Measurements from ENCODE around the gene CTRB2. TPM values are rescaled to one million over a fixed set of nuclear protein-coding genes. Genes with fewer than 3 reads are reported as not detected.

Gene CTRB2
- total RNA-seq, 4 donors from 2014 or later, result not detected

DNA sequence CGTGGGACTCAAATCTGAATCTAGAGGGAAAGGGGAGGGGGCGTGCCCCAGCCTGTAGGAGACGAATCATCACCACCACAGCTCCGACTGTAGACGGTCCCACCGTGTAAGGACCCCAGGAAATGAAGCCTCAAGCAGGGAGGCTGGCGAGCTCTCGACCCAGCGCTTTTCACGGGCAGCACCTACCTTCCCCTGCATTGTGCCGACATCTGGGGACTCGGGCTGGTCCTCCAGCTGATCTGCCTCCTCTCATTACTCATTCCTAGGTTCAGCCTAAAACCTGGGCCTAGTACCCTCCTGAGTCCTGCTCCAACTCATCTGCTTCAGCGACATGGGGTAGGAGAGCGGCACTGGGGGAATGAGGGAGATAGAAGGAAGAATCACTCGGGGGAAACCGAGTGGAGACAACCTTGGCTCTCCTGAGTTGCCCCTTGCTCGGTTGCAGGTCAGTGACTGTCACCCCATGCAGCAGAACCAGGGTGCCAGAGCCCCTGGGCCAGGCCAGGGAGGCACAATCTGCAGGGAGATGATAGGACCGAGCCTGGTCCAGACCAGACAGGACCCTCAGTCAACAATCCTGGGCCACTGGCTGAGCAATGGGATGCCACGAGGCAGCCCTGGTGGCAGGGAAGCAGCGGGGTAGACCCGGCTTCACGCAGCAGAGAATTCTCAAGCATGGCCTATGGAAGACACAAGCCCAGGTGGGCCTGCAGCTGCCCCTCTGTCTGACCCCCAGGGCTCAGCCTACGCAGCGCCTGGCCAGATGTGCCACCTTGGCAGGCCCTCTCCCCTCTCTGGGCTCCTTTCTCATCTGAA lies 45.3 kb upstream of the CTRB2 start:
- 59% methylated on average over 18 of the region's 24 CpGs for WGBS
- Histone ChIP-seq H3K9me3 (no peaks in the 10 kb centered on the region), H3K36me3 (no peaks in the 10 kb centered on the region), H3K4me3 (peak overlapping the region; percentile 82), H3K27ac (peak overlapping the region; percentile 90), H3K27me3 (no peaks in the 10 kb centered on the region), H3K4me1 (peaks cover 93% of the 10 kb centered on the region)
- DNase-seq (ENCODE audit: low spot score in 2 of 2), result no peak
- TF ChIP-seq, protein P1, sequence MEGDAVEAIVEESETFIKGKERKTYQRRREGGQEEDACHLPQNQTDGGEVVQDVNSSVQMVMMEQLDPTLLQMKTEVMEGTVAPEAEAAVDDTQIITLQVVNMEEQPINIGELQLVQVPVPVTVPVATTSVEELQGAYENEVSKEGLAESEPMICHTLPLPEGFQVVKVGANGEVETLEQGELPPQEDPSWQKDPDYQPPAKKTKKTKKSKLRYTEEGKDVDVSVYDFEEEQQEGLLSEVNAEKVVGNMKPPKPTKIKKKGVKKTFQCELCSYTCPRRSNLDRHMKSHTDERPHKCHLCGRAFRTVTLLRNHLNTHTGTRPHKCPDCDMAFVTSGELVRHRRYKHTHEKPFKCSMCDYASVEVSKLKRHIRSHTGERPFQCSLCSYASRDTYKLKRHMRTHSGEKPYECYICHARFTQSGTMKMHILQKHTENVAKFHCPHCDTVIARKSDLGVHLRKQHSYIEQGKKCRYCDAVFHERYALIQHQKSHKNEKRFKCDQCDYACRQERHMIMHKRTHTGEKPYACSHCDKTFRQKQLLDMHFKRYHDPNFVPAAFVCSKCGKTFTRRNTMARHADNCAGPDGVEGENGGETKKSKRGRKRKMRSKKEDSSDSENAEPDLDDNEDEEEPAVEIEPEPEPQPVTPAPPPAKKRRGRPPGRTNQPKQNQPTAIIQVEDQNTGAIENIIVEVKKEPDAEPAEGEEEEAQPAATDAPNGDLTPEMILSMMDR (IDR thresholded peaks at IDR 0.05), result no peak

DNA sequence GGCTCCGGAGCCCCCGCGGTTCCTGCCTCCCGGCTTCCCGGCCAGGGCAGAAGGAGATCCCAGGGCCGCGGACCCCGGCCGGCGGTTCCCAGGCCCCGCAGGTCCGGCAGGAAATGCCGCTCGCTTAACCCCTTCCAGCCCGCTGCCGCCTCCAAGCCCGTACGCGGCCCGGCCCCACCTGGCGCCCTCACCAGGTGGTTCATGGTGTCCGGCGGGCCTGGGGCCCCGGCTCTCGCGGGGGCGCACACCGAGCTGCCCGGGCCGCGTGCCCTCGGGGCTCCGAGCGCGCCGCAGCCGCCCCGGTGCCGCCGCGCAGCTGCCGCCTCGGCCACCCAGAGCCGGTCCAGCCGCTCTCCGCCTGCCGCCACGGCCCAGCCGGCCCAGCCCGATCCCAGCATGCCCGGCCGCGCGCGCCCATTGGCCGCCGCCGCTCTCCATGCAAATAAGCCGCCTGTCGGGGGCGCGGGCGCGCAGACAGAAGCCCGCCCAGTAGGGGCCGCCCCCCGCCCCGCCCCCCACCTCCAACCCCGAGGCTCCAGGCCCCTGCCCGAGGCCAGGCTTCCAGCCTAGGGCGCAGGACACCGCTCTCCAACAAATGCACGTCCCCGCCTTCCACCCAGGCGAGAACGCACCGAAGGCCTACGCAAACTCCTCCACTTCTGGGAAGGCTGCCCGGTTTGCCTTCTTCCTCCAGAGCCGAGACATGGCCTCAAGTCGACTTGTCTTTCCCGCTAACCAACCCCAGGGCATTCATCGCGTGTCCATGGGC lies 44.5 kb upstream of the CTRB2 start, which contains the start of gene BCAR1:
BCAR1 (minus strand) TSS at position 345 of the 769 bp plus-strand sequence; CDS start at position 203, 142 bp downstream.
- no peak for DNase-seq (ENCODE audit: low spot score in 2 of 2)

DNA sequence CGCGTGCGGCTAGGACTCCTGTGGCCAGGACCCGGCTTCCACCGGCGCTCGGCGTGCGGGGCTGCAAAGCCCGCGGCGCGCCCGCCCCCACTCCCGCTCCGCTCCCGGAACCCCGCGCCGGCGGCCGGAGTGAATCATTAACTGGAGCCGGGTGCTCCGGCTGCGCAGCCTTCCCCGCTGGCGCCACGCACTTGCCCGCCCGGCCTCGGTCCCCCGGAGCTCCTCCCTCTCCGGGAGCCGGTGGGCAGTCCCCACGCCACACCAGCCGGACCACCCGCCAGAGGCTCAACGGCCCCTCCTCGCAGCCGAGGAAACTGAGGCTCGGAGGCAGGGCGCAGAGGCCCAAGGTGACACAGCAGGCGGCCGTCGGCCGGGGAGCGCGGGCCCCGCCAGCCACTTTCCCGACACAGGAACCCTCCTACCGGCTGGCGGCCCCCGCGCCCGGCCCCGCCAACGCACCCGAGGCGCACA lies 43.9 kb upstream of the CTRB2 start:
- Histone ChIP-seq H3K9me3 (no peaks in the 10 kb centered on the region), H3K4me3 (peak overlapping the region; percentile 82), H3K36me3 (no peaks in the 10 kb centered on the region), H3K4me1 (peaks cover 93% of the 10 kb centered on the region), H3K27ac (peak overlapping the region; percentile 90), H3K27me3 (no peaks in the 10 kb centered on the region)
- 3% methylated on average over 8 of the region's 59 CpGs for WGBS
- no peak for TF ChIP-seq POLR2AphosphoS5 (IDR thresholded peaks at IDR 0.05)
- TF ChIP-seq EP300 (IDR thresholded peaks at IDR 0.05), result no peak
- TF ChIP-seq, protein P1 (IDR thresholded peaks at IDR 0.05), result no peak
- TF ChIP-seq POLR2A (IDR thresholded peaks at IDR 0.05), result no peak
- DNase-seq (ENCODE audit: low spot score in 2 of 2), result no peak

More for the DNA sequence above, 44.5 kb upstream of the CTRB2 start, which contains the start of gene BCAR1:
- TF ChIP-seq, protein P1 (IDR thresholded peaks at IDR 0.05), result no peak
- no peak for TF ChIP-seq POLR2AphosphoS5 (IDR thresholded peaks at IDR 0.05)
- peak; percentile 22 to 64 for TF ChIP-seq POLR2A (IDR thresholded peaks at IDR 0.05)
- no peak for TF ChIP-seq EP300 (IDR thresholded peaks at IDR 0.05)
- H3K9me3 ChIP-seq, result no peaks in the 10 kb centered on the region
- H3K36me3 ChIP-seq, result no peaks in the 10 kb centered on the region
- peak within 1 kb of the TSS; percentile 90 for H3K27ac ChIP-seq
- peak within 1 kb of the TSS; percentile 82 for H3K4me3 ChIP-seq
- 0% methylated on average over 11 of the region's 84 CpGs for WGBS
- no peaks in the 10 kb centered on the region for H3K27me3 ChIP-seq
- H3K4me1 ChIP-seq, result peaks cover 93% of the 10 kb centered on the region

DNA sequence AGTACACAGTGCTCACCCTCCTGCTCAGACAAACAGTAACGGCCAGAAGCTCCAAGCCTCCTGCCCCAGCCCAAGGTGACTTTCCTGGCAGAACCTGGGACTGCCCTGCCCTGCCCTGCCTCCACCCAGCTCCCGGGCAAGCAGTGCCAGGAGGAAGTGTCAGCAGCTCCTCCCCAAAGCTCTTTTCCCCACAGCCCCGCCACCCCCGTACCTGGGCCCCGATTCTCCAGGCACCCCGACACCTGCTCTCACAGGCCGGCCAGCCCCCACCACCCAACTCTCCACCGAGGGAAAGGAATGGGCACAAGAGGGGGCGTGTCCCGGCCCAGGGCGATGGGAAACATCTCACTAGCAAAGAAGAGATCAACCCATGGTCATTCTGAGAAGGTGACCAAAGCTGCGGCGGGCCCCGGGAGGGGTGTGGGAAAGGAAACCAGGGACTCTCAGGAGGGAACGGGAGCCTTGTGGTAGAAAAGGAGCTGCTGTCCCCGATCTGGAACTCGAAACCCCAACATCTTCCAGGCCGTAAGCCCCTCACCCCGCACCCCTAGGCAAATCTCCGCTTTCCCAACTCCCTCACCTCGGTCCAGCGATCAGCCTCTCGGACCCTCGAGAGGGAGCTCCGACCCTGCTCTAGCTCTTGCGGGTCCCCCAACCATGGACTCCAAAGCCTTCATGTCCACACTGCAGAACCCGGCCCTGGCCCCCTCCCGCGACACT lies 43.3 kb upstream of the CTRB2 start:
- H3K9me3 ChIP-seq, result no peaks in the 10 kb centered on the region
- H3K36me3 ChIP-seq, result no peaks in the 10 kb centered on the region
- TF ChIP-seq POLR2A (IDR thresholded peaks at IDR 0.05), result no peak
- TF ChIP-seq POLR2AphosphoS5 (IDR thresholded peaks at IDR 0.05), result no peak
- TF ChIP-seq EP300 (IDR thresholded peaks at IDR 0.05), result no peak
- TF ChIP-seq, protein P1 (IDR thresholded peaks at IDR 0.05), result no peak
- peak overlapping the region; percentile 82 for H3K4me3 ChIP-seq
- H3K4me1 ChIP-seq, result peaks cover 93% of the 10 kb centered on the region
- no peaks in the 10 kb centered on the region for H3K27me3 ChIP-seq
- no peak for DNase-seq (ENCODE audit: low spot score in 2 of 2)
- peak overlapping the region; percentile 90 for H3K27ac ChIP-seq
- WGBS, result 5% methylated on average over 23 of the region's 29 CpGs

Data from suprapubic skin (tissue), 4 donors.